H9 (cell line): ENCODE data around the gene TMEM248. TPM values are rescaled to one million over a fixed set of nuclear protein-coding genes. Genes with fewer than 3 reads are reported as not detected.
"Not testable (repeated sequence)": the region's sequence is repeated elsewhere in the genome, so short reads cannot be mapped to it uniquely, and the experiment has no call there.

ENCODE experiments used
- DNase-seq: peaks from one replicate; pipeline ENCODE4 v3.0.0-alpha.2; 2017
- H2AFZ ChIP-seq: one replicate; pipeline ENCODE4 v1.6.1; 2013; ENCODE audit warnings: mild to moderate bottlenecking, low read length, control low read depth, moderate library complexity
- H2AK5ac ChIP-seq: 2 replicates; pipeline ENCODE4 v1.6.1; 2013; ENCODE audit warnings: low read length, control low read depth, mixed read lengths; ENCODE audit not compliant: insufficient read length
- H2BK120ac ChIP-seq: one replicate; pipeline ENCODE4 v1.6.1; 2013; ENCODE audit warnings: low read depth, mild to moderate bottlenecking, low read length, control low read depth, inconsistent platforms; ENCODE audit not compliant: poor library complexity, severe bottlenecking
- H2BK12ac ChIP-seq: 2 replicates; pipeline ENCODE4 v1.6.1; 2013; ENCODE audit warnings: low read length, control low read depth, mixed read lengths, low read depth; ENCODE audit not compliant: insufficient read length
- H2BK15ac ChIP-seq: 2 replicates; pipeline ENCODE4 v1.6.1; 2013; ENCODE audit warnings: low read depth, low read length, control low read depth
- H2BK20ac ChIP-seq: one replicate; pipeline ENCODE4 v1.6.1; 2013; ENCODE audit warnings: low read depth, mild to moderate bottlenecking, low read length, control low read depth, inconsistent platforms; ENCODE audit not compliant: poor library complexity, severe bottlenecking
- H2BK5ac ChIP-seq: 2 replicates; pipeline ENCODE4 v1.6.1; 2013; ENCODE audit warnings: low read length, control low read depth, mixed read lengths; ENCODE audit not compliant: insufficient read length
- H3K14ac ChIP-seq: 2 replicates; pipeline ENCODE4 v1.6.1; 2013; ENCODE audit warnings: low read length, control low read depth; ENCODE audit not compliant: insufficient read depth
- H3K18ac ChIP-seq: 2 replicates; pipeline ENCODE4 v1.6.1; 2013; ENCODE audit warnings: low read depth, mild to moderate bottlenecking, mixed read lengths, low read length, control low read depth; ENCODE audit not compliant: insufficient read length
- H3K23ac ChIP-seq: 2 replicates; pipeline ENCODE4 v1.6.1; 2013; ENCODE audit warnings: low read length, control low read depth, mixed read lengths, low read depth; ENCODE audit not compliant: insufficient read length
- H3K23me2 ChIP-seq: 2 replicates; pipeline ENCODE4 v1.6.1; 2013; ENCODE audit warnings: low read depth, mild to moderate bottlenecking, mixed read lengths, low read length, control low read depth; ENCODE audit not compliant: insufficient read length, poor library complexity, severe bottlenecking
- H3K27ac ChIP-seq: 2 replicates; pipeline ENCODE4 v1.5.1; 2013; ENCODE audit warnings: low read length, control low read depth, mixed read lengths, low read depth; ENCODE audit not compliant: insufficient read length
- H3K27me3 ChIP-seq: 2 replicates; pipeline ENCODE4 v1.6.1; 2013; ENCODE audit warnings: low read length, control low read depth, inconsistent platforms; ENCODE audit not compliant: insufficient read depth
- H3K4ac ChIP-seq: 2 replicates; pipeline ENCODE4 v1.6.1; 2013; ENCODE audit warnings: low read depth, mild to moderate bottlenecking, control low read depth, inconsistent platforms, low read length, moderate library complexity
- H3K4me1 ChIP-seq: 2 replicates; pipeline ENCODE4 v1.6.1; 2013; ENCODE audit warnings: low read length, control low read depth, inconsistent platforms; ENCODE audit not compliant: insufficient read depth
- H3K4me2 ChIP-seq: 2 replicates; pipeline ENCODE4 v1.6.1; 2013; ENCODE audit warnings: low read length, control low read depth, mixed read lengths; ENCODE audit not compliant: insufficient read length, insufficient read depth
- H3K56ac ChIP-seq: 2 replicates; pipeline ENCODE4 v1.6.1; 2013; ENCODE audit warnings: low read depth, mild to moderate bottlenecking, mixed read lengths, low read length, control low read depth; ENCODE audit not compliant: insufficient read length
- H3K79me1 ChIP-seq: 2 replicates; pipeline ENCODE4 v1.6.1; 2013; ENCODE audit warnings: low read depth, mild to moderate bottlenecking, moderate library complexity, low read length, control low read depth, inconsistent platforms; ENCODE audit not compliant: insufficient read depth, poor library complexity, severe bottlenecking
- H3K79me2 ChIP-seq: 2 replicates; pipeline ENCODE4 v1.6.1; 2013; ENCODE audit warnings: low read length, control low read depth, inconsistent platforms; ENCODE audit not compliant: insufficient read depth
- H3K9ac ChIP-seq: 2 replicates; pipeline ENCODE4 v1.6.1; 2013; ENCODE audit warnings: low read length, control low read depth, mixed read lengths; ENCODE audit not compliant: insufficient read length; ENCODE audit errors: extremely low read depth
- H3K9me3 ChIP-seq: one replicate; pipeline ENCODE4 v1.6.1; 2013; ENCODE audit warnings: low read depth, low read length, inconsistent platforms; ENCODE audit not compliant: control insufficient read depth
- H3T11ph ChIP-seq: one replicate; pipeline ENCODE4 v1.6.1; 2013; ENCODE audit warnings: mild to moderate bottlenecking, low read length, control low read depth, inconsistent platforms
- H4K20me1 ChIP-seq: one replicate; pipeline ENCODE4 v1.6.1; 2013; ENCODE audit not compliant: control insufficient read depth, insufficient read length, insufficient read depth
- H4K5ac ChIP-seq: 2 replicates; pipeline ENCODE4 v1.6.1; 2013; ENCODE audit warnings: low read depth, mild to moderate bottlenecking, mixed read lengths, low read length, control low read depth; ENCODE audit not compliant: insufficient read length
- H4K8ac ChIP-seq: replicated peaks from 2 replicates; pipeline ENCODE4 v1.6.1; 2013; ENCODE audit warnings: low read length, control low read depth, mixed read lengths, low read depth; ENCODE audit not compliant: insufficient read length
- H4K91ac ChIP-seq: 2 replicates; pipeline ENCODE4 v1.6.1; 2013; ENCODE audit warnings: low read depth, mild to moderate bottlenecking, moderate library complexity, mixed read lengths, low read length, control low read depth; ENCODE audit not compliant: insufficient read length
- H3K27ac Mint-ChIP-seq, 3 experiments: 2 replicates in 2 of 3; 3 replicates in 1 of 3; pipeline ENCODE4 v1.8.0; 2020 to 2021; ENCODE audit warnings: mixed read lengths in 3 of 3, mild to moderate bottlenecking in 1 of 3, moderate library complexity in 1 of 3
- H3K27me3 Mint-ChIP-seq: 2 replicates; pipeline ENCODE4 v1.8.0; 2021; ENCODE audit warnings: low read depth, mild to moderate bottlenecking, moderate library complexity, mixed read lengths
- H3K36me3 Mint-ChIP-seq, 3 experiments: 2 replicates in 2 of 3; 3 replicates in 1 of 3; pipeline ENCODE4 v1.8.0; 2020 to 2021; ENCODE audit warnings: low read depth in 3 of 3, mixed read lengths in 3 of 3; ENCODE audit not compliant: insufficient read depth in 1 of 3
- H3K4me1 Mint-ChIP-seq, 2 experiments: 2 replicates each; pipeline ENCODE4 v1.8.0; 2020; ENCODE audit warnings: mixed read lengths in 2 of 2
- H3K4me3 Mint-ChIP-seq, 2 experiments: 2 replicates in 1 of 2; 3 replicates in 1 of 2; pipeline ENCODE4 v1.8.0; 2020 to 2021; ENCODE audit warnings: mild to moderate bottlenecking in 2 of 2, mixed read lengths in 2 of 2, moderate library complexity in 1 of 2
- H3K9me3 Mint-ChIP-seq, 2 experiments: 2 replicates in 1 of 2; 3 replicates in 1 of 2; pipeline ENCODE4 v1.8.0; 2020; ENCODE audit warnings: mild to moderate bottlenecking in 2 of 2, mixed read lengths in 2 of 2, moderate library complexity in 1 of 2
- CTCF ChIP-seq: fragments of 200-600 bp; sonication (generic); conservative IDR thresholded peaks from 3 replicates; pipeline ENCODE4 v1.8.0; 2021; ENCODE audit warnings: antibody characterized with exemption, mild to moderate bottlenecking
- WGBS: extraction: QIAGEN DNeasy Blood & Tissue Kit; methylation state at CpG from one replicate; pipeline ENCODE4 v1.1.7; 2013; ENCODE audit warnings: missing lambda C conversion rate, low lambda C conversion rate, mixed read lengths; ENCODE audit not compliant: insufficient read length; ENCODE audit errors: extremely low coverage; 5-methylcytosine and 5-hydroxymethylcytosine counted together
- total RNA-seq: library from RNA; stranded (reverse); gene quantifications from 2 replicates; pipeline ENCODE4 v1.2.1, GENCODE V29; 2021

The TMEM248 gene
- total RNA-seq, 1 experiment from 2014 or later = 74.2 TPM

GRCh38 chr7:66967029-66967428 is 46.0 kb downstream of the TMEM248 start:
- Histone ChIP-seq H3K4me2 (no peak overlapping the region), H3K18ac (no peak overlapping the region), H2AK5ac (no peak overlapping the region), H3T11ph (no peak overlapping the region), H3K14ac (no peak overlapping the region), H4K5ac (no peak overlapping the region), H3K23ac (no peak overlapping the region), H3K27me3 (no peaks in the 10 kb centered on the region), H3K9ac (no peak overlapping the region), H3K4me1 (no peaks in the 10 kb centered on the region), H3K27ac (no peak overlapping the region), H2BK5ac (no peak overlapping the region), H3K56ac (no peak overlapping the region), H2BK15ac (no peak overlapping the region), H4K8ac (no peak overlapping the region), H4K91ac (no peak overlapping the region), H2BK12ac (no peak overlapping the region), H3K23me2 (no peaks in the 10 kb centered on the region), H2AFZ (no peak overlapping the region), H2BK120ac (no peak overlapping the region), H2BK20ac (no peak overlapping the region), H3K79me1 (no peaks in the 10 kb centered on the region), H3K4ac (no peak overlapping the region), H3K79me2 (no peaks in the 10 kb centered on the region), H4K20me1 (no peaks in the 10 kb centered on the region), H3K9me3 (no peaks in the 10 kb centered on the region)
- no peaks in the 10 kb centered on the region for H3K27me3 Mint-ChIP-seq
- WGBS = no CpG with 5 or more reads among the region's 6 CpGs
- no peak for DNase-seq
- H3K9me3 Mint-ChIP-seq = peaks cover 10 to 11% of the 10 kb centered on the region in 2 experiments
- H3K4me1 Mint-ChIP-seq = peaks cover 6 to 7% of the 10 kb centered on the region in 2 experiments; a peak in 3 of 4 replicates
- peak; percentile 29; the same call in 2 of the 3 replicates for TF ChIP-seq CTCF
- peaks cover 3 to 8% (median 4%) of the 10 kb centered on the region in 3 experiments; a peak in 1 of 7 replicates for H3K36me3 Mint-ChIP-seq
- H3K27ac Mint-ChIP-seq = no peak overlapping the region
- H3K4me3 Mint-ChIP-seq = no peak overlapping the region

- not testable (repeated sequence) for H2BK15ac ChIP-seq, H3K9me3 ChIP-seq, H3K79me1 ChIP-seq, H3T11ph ChIP-seq, H3K27me3 ChIP-seq, H2BK5ac ChIP-seq, H4K20me1 ChIP-seq, H3K27ac Mint-ChIP-seq, H3K23ac ChIP-seq, H3K4me2 ChIP-seq, H3K56ac ChIP-seq, H3K79me2 ChIP-seq, H3K23me2 ChIP-seq, H2BK120ac ChIP-seq, H3K9ac ChIP-seq, H3K27me3 Mint-ChIP-seq, H3K4me1 ChIP-seq, H2AFZ ChIP-seq, H2AK5ac ChIP-seq, H2BK20ac ChIP-seq, H3K4me3 Mint-ChIP-seq, H3K27ac ChIP-seq, H4K5ac ChIP-seq, H3K14ac ChIP-seq, H2BK12ac ChIP-seq, H4K8ac ChIP-seq, H3K4me1 Mint-ChIP-seq, H3K36me3 Mint-ChIP-seq, DNase-seq, H3K18ac ChIP-seq, H3K4ac ChIP-seq, H4K91ac ChIP-seq
- WGBS = no CpG with 5 or more reads among the region's 5 CpGs
- peaks cover 10 to 12% of the 10 kb centered on the region in 2 experiments for H3K9me3 Mint-ChIP-seq
Measured at GRCh38 chr7:66969001-66969400, 48.0 kb downstream of the TMEM248 start.
